D721Med (cell line): ENCODE results near the gene PRKN.
"Not testable (repeated sequence)": the region's sequence is repeated elsewhere in the genome, so short reads cannot be mapped to it uniquely, and the experiment has no call there.

Experiments used
- DNase-seq: peaks from one replicate; pipeline ENCODE4 v3.0.0; 2011; ENCODE audit warnings: low spot score; ENCODE audit not compliant: insufficient read length
- FAIRE-seq: peaks from 2 replicates; lab custom pipeline; 2011; peaks lifted over from hg19 to GRCh38; lab: Jason Lieb, UNC
- CTCF ChIP-seq: IDR thresholded peaks from 2 replicates; pipeline ENCODE4 v1.5.1; 2012; ENCODE audit warnings: mild to moderate bottlenecking, control low read depth; ENCODE audit not compliant: insufficient read depth; ENCODE audit errors: missing control alignments

Gene PRKN

GRCh38 chr6:162408826-162409535, 318.6 kb downstream of the PRKN start:
- TF ChIP-seq CTCF: no peak
- DNase-seq (no peak), FAIRE-seq (no peak)

- DNase-seq (no peak), FAIRE-seq (no peak)
- TF ChIP-seq CTCF: no peak
Observed at GRCh38 chr6:162404951-162405350, 322.6 kb downstream of the PRKN start.

GRCh38 chr6:162403031-162403430, 324.5 kb downstream of the PRKN start:
- DNase-seq: no peak
- FAIRE-seq: no peak
- no peak for TF ChIP-seq CTCF

- TF ChIP-seq CTCF: no peak
- FAIRE-seq (no peak), DNase-seq (no peak)
Observed at GRCh38 chr6:162395181-162395580, 332.4 kb downstream of the PRKN start.

GRCh38 chr6:162390961-162391811, 336.4 kb downstream of the PRKN start:
- FAIRE-seq, DNase-seq: not testable (repeated sequence)

GRCh38 chr6:162389343-162390085, 338.1 kb downstream of the PRKN start:
- TF ChIP-seq CTCF: no peak
- no peak for DNase-seq
- FAIRE-seq: no peak

GRCh38 chr6:162388383-162388777, 339.2 kb downstream of the PRKN start:
- no peak for TF ChIP-seq CTCF
- no peak for FAIRE-seq
- DNase-seq: no peak
